ENCODE data around the gene FAM110D.

- TF ChIP-seq RCOR1 (IDR thresholded peaks at IDR 0.05; ENCODE audit: low read length): no peak
- TF ChIP-seq CHD2 (IDR thresholded peaks at IDR 0.05; ENCODE audit: low read length, partially characterized antibody): no peak
- TF ChIP-seq MXI1 (IDR thresholded peaks at IDR 0.05; ENCODE audit: low read depth, low read length): no peak
- TF ChIP-seq NRF1 (IDR thresholded peaks at IDR 0.05; ENCODE audit: low read depth, low read length): no peak
- no peak for TF ChIP-seq YY1 (IDR thresholded peaks at IDR 0.05; ENCODE audit: low read depth)
- no peak for TF ChIP-seq CTCF (IDR thresholded peaks at IDR 0.05)
- TF ChIP-seq NFIC (IDR thresholded peaks at IDR 0.05; ENCODE audit: borderline replicate concordance): no peak
Measured at GRCh38 chr1:26200413-26200812, 41.5 kb downstream of the FAM110D start.
